ENCODE data around the gene DLGAP4.

Gene DLGAP4

DNA sequence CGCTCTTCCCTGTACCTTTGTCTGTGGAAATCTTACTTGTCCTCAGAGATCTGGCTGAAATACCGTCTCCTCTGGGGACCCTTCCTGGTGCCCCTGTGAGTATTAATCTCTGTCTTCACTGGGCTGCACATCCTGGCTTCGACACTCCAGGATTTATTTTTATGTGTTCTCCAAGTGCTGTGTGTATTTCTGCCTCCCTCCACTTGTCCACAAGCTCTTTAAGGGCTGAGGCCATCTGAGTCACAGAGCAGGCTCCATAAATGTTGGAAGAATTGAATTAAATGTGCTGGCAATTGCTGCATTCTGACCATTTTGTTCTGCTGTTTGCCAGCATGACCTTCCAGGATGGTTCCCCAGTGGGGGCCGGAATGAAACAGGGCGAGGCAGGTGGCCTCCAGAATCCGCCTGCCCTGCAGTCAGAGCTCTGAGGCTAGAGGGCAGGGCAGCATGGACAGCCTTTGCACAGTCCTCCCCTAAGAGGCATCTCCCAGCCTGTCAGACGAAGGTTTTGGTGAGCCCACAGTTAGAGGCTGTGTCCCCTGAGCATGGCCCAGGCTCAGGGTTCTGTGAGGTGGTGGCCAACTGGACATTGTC, 105.8 kb downstream of the DLGAP4 start:
- no peak for DNase-seq (ENCODE audit: low spot score)

DNA sequence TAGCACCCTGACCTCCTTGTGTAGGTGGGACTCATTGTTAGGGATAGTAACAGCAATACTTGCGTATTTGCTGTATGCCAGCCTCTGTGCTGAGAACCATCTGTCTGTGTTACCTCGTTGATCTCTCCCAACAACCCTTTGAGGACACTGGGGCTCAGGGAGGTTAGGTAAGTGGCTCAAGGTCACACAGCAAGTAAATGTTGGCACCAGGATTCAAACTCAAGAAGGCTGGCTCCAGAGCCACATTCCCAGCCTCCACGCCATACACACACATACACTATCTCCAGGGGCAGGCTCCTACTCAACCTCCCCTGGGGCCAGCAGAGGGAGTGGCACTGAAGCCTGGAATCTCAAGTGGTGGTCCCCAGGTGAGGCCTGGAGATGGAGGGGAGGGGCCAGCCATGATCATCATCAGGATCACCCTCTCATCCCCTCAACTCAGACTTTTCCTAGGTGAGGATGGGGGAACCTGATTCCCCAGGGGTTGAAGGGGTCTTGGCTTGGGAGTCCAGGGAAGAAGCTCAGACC, 109.4 kb downstream of the DLGAP4 start:
- DNase-seq (ENCODE audit: low spot score) = no peak

DNA sequence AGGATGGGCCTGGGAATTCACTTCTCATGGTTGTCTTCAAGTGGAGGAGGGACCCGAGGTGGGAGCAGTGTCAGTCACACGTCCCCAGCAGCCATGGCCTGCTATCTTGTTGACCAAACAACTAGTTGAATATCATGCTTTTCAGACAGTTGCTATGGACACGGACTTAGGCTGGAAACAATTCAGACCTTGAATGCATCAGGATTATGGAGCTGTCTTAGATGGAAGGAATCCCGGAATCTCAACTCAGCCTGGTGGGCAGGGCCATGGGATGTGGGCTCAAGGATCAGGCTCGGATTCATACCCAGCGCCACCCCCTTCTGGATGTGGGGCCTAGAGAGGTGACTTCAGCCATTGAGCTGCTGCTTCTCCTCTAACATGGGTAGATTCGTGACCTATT, 112.6 kb downstream of the DLGAP4 start:
- DNase-seq (ENCODE audit: low spot score) = no peak

DNA sequence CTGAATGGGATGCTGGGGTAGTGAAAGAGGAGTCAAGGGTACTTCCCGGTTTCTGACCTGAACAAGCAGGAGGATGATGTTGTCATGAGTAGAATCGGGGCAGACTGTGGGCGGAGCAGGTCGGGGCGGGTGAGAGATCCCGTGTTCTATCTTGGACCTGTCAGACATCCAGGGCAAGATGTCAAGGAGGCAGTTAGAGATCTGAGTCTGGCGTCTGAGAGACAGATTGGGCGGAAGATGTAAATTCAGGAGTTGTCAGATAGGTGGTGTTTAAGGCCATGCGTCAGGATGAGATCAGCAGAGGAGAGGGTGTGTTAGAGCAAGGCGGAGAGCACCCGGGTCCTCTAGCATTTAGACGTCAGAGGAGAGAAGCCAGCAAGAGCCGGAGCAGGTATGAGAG, 115.5 kb downstream of the DLGAP4 start:
- no peak for DNase-seq (ENCODE audit: low spot score)

DNA sequence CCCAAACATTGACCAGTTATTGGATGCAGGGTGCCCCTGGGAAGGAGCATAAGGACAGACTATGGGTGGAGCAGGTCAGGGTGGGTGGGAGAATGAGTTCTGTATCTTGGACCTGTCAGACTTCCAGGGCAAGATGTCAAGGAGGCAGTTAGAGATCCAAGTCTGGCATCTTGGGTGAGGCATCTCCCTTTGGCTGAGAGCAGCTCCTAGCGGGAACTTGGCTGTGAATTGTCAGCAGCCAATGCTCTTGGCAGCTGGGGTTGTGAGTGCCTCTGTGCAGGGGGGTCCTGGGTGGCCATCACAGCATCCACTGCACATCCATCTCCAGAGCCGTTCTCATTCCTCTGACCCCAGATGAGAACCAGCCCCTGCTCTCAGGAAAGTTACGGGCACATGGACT, 118.2 kb downstream of the DLGAP4 start:
- DNase-seq (ENCODE audit: low spot score) = no peak

DNA sequence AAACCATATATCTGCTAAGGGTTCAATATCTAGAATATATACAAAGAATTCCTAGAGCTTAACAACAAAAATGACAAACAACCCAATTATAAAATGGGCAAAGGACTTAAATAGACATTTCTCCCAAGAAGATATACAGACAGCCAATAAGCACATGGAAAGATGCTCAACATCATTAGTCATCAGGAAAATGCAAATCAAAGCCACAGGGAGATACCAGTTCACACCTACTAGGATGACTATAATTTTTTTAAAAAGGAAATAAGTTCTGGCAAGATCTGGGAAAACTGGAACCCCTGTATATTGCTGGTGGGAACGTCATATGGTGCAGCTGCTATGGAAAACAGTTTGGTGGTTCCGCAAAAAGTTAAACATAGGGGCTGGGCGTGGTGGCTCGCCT, 119.0 kb downstream of the DLGAP4 start:
- no peak for DNase-seq (ENCODE audit: low spot score)

DNA sequence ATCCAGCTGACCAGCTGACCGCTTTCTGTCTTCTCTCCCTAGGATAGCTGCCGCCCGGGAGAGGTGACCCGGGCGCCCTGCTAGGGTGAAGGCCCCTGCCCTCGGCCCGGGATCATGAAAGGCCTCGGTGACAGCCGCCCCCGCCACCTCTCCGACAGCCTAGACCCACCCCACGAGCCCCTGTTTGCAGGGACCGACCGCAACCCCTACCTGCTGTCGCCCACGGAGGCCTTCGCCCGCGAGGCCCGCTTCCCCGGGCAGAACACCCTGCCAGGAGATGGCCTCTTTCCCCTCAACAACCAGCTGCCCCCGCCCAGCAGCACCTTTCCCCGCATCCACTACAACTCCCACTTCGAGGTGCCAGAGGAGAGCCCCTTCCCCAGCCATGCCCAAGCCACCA, 125.5 kb downstream of the DLGAP4 start:
- DNase-seq (ENCODE audit: low spot score) = no peak

DNA sequence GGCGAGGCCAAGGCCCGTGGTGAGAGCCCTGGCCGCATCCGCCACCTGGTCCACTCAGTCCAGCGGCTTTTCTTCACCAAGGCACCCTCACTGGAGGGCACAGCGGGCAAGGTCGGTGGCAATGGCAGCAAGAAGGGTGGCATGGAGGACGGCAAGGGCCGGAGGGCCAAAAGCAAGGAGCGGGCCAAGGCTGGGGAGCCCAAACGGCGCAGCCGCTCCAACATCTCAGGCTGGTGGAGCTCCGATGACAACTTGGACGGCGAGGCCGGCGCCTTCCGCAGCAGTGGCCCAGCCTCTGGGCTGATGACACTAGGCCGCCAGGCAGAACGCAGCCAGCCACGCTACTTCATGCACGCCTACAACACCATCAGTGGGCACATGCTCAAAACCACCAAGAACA, 126.0 kb downstream of the DLGAP4 start:
- no peak for DNase-seq (ENCODE audit: low spot score)

DNA sequence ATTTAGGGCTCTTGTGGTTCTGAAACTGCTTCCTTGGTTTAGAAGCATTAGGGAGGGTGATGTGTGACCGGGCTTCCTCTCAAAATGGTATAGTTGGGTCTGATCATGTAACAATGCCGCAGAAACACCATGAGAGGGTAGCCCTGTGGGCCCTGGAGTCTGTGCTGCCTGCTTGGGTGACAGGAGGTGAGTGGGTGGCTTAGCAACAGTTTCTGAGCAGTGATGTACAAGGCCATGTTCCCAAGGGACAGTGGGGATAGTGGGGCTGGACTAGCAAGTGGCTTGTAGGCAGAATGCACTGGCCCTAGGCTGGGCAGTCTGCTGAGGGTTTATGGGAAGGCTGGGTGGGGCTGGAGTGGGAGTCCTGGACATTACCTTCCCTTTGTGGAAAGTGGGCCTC, 128.2 kb downstream of the DLGAP4 start:
- no peak for DNase-seq (ENCODE audit: low spot score)

DNA sequence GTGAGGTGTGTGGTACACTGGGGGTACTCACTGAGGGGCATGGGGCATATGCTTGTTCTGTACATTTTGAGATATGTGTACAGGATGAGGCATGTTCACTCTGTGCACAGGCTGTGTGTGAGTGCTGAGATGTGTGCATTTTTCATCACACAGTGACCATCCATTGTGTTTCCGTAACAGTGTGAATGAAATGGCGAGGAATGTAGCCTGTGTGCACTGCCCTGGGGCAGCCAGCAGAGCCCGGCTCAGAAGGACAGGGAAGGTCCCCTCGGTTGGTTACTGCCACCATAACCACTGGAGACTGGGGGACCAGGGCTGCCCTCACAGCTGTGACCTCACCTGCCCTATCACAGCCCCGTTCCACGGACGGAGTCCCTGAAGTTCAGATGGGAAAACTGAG, 129.0 kb downstream of the DLGAP4 start:
- no peak for DNase-seq (ENCODE audit: low spot score)

DNA sequence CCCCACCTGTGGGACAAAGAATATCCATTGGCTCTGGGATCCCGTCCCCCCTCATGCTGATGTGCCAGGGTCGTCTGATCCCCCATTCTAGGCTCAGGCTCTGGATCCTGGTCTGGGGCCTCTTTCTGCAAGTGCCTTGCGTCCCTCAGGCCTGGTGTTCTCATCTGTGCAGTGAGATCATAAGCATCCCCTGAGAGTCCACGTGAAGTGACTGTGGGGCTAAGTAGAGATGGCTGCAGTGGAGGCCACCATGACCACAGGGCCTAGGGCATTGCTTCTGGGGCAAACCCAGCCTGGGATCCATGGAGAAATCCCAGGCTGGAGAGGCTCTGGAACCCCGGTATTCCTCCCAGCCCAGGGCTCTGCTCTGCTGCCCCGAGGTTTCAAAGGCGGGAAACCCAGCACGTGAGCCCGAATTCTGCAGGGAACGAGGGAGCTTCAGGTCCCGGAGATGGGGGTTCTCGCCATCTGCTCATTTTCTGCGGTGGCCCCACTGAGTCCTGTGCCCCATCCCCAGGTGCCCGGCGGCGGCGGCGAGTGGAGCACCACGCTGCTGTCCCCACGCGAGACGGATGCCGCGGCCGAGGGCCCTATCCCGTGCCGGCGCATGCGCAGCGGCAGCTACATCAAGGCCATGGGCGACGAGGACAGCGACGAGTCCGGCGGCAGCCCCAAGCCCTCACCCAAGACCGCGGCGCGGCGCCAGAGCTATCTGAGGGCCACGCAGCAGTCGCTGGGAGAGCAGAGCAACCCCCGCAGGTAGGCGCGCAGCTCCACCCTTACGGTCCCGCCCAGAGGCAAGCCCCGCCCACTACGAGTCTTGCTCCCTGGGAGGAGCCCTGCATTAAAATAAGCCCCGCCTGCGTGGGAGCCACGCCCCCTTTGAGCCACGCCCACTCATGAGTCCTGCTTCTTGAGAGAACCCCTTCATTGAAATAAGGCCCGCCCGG, 129.7 kb downstream of the DLGAP4 start:
- DNase-seq (ENCODE audit: low spot score) = peak; percentile 86

DNA sequence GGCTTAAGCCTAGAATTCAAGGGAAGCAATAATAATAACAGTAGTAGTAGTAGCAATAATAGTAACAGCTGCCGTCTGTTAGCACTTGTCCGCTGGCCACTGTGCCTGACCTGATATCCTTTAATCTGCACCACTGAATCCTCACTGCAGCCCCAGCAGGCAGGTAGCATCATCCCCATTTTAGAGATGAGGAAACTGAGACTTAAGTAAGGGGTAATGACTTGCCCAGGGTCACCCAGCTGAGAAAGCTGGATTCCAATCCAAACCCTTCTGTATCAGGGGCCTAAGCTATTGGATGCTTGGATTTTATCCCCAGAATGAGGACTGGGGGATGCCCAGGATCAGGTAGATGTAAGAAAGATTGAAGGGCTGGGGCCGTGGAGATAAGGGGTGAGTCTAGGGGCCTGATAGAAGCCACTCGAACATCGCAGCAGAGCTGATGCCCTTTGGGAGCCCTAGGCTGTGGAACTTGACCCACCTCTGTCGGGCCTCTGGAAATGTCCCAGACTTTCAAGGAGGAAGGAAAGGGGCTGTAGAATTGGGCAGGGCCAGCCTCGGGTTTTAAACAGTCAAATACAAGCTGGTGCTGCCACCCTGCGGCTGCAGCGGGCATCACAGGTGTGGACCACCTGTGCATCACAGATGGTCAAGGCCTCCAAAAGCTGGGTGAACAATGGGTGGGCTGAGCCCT, 133.0 kb downstream of the DLGAP4 start:
- peak; percentile 75 for DNase-seq (ENCODE audit: low spot score)

DNA sequence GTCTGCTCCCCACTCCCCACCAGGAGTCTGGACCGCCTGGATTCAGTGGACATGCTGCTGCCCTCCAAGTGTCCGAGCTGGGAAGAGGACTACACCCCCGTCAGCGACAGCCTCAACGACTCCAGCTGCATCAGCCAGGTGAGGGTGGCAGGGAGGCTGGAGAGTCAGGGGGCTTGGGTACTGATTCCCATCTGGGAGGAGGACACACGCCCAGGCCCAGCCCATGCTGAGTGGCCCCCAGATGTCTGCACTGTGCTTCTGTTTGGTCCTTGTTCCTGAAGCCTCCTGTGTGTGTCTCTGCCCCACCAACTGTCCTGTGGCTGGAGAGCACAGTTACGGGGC, 133.6 kb downstream of the DLGAP4 start:
- no peak for DNase-seq (ENCODE audit: low spot score)

DNA sequence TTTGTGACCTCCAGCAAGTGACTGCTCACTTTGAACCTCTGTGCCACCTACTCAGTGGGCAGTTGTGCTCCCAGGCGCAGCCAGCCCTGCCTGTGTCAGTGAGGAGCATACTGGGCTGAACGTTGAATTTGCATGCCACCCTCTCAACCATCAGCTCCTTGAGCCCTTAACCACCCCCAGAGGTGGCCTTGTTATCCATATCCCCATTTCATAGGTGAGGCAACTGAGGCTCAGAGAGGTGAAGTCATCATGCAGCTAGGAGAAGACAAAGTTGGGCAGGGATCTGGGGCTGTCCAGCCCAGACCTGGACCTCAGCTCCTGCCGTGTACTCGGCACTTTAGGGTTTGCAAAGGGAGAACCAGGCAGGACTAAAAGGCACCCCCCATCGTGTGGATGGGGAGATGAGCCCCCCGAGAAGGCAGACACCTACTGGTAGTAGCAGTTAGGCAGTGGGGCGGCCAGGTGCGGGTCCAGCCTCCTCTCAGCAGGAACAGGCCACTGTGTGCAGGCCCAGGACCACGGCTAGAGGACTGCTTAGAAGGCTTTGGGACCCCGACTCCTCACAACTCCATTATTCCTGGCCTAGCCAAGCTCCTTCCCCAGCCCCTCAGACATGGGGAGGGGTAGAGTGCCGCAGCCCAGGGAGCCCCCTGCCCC, 134.4 kb downstream of the DLGAP4 start:
- no peak for DNase-seq (ENCODE audit: low spot score)

DNA sequence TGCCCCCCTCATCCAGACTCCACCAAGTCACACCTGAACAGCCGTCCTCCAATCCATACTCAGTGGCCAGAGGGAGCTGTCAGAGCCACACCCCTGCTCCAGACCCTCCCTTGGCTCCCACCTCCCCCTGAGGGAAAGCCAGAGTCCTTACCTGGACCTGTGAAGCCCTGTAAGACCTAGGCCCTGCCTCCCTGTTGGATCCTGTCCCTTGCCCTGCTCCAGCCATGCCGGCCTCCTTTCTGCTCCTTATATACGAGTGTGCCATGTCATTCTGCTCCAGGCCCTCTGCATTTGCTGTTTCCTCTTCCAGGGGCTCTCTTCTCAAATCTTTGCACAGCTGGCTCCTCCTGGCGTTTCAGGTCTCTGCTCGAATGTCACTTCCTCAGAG, 134.9 kb downstream of the DLGAP4 start:
- no peak for DNase-seq (ENCODE audit: low spot score)

DNA sequence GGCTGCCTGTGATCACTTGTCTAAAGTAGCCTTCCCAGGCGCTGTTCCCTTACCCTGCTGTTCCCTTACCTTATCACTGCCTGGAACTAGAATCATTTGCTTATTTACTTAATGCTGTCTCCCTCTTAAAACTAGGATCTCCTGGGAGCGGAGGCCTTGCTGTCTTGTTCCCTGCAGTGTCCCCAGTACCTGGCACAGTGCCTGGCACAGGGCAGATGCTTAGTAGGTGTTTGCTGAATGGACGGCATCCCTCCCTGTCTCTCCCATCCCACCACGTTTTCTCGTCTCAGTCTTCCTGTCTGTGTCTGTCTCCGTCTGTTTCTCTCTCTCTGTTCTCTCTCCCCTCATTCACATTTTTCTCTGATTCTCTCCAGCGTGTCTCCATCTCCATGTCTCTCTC, 135.3 kb downstream of the DLGAP4 start:
- DNase-seq (ENCODE audit: low spot score) = no peak

DNA sequence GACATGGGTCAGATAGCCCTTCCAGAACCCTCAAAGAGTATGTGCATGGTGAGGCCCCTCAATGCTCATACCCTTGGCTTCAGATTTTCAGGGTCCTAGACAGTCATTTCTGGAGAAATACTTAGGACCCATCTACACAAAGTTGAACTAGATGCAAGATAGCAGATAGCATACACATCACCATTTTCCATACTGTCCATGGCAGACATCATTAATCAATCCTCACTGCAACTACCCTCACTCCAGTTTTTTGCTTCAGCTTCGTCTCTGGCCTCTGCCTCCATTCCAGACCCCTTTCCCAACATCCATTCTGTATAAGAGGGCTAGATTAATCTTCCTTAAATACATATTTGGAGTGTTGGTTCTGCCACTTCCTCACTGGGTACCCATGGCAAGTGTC, 139.7 kb downstream of the DLGAP4 start:
- no peak for DNase-seq (ENCODE audit: low spot score)

DNA sequence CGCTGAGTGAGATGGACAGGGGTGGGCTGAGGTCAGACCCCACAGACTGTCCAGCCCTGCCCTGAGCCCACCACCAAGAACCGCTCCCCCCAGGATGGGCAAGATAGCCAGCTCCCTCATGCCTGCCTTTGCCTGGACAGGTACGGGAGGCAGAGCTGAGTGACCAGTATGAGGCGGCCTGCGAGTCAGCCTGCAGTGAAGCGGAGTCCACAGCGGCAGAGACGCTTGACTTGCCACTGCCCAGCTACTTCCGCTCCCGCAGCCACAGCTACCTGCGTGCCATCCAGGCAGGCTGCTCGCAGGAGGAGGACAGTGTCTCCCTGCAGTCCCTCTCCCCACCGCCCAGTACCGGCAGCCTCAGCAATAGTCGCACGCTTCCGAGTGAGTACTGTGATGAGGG, 140.4 kb downstream of the DLGAP4 start:
- no peak for DNase-seq (ENCODE audit: low spot score)

DNA sequence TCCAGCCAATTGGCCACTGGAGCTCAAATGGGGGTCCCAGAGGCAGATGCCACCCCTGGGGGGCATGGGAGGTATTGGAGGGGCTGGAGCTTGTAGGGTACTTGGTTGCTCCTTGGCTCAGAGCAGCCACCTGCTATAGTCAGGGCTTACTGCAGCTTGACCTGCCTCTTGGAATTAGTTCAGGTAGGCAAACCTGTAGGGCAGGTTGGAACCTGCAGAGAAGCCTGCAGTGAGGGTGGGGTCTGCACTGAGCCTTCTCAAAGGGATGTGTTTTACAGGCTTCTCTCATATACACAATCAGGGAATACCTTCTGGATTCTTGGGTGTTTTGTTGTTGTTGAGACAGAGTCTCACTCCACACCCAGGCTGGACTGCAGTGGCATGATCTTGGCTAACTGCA, 141.0 kb downstream of the DLGAP4 start:
- DNase-seq (ENCODE audit: low spot score) = no peak

DNA sequence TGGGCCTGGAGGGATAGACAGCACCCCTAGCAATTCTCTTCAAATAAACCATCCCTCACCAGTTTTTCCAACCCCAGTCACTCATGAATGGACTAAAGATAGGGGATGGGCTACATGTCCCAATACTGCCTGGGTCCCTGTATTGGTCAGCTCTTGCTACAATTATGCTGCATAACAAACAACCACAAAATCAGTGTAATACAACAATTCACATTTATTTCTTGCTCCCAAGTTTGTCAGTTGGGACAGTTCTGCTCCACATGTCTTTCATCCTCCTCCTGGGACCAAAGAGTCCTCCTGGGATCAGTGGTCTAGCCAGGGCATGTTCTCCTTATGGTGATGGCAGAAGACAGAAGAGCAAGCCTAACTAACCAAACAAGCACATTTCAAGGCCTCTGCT, 143.5 kb downstream of the DLGAP4 start:
- no peak for DNase-seq (ENCODE audit: low spot score)

DNA sequence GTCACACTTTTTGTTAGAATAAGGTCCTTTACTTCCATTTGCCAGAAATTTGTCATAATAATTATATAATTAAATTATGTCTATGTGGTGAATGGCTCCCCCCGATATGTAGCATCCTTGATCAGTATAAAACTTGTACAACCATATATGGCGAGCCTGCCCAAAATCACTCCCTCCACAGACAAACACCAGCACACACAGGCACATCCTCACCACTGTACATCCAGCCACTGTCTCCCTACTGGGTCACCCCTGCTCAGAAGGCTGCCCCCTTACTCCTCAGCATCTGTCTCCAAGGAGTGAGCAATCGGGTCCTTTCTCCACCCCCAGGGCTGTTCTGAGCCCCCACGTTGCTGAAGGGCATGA, 148.2 kb downstream of the DLGAP4 start:
- DNase-seq (ENCODE audit: low spot score) = no peak

DNA sequence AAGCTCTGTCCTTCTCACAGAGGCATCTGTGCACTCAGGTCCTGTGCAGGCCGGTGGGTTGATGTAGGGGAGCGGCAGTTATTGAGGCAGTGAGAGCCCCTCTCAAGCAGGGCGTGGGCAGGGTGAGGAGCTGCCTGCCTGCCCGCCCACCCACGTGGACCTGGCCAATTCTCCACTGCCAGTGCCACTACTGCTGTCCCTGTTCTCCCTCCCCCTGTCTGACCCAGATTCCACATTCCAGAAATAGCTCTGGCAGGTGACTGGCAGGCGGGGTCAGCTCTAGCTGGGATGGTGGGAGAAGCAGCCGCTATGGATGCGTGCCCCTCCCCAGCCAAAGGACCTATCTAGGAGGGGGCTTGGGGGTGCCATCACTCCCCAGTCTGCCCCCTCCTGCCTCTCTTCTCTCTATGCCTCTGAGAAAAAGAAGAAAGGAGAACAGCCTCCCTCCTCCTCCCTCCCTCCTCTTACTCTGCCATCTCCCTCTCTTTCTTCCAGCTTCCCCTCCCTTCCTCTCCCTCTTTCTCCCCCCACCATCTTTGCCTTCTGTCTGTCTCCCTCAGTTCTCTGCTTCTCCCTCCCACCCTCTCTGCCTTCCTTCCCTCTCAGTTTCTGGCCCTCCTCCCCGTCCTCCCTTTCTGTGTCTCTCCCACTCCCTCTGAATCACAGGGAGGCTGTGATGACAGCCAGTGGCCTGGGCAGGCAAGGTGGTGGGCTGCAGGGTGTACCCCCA, 148.7 kb downstream of the DLGAP4 start:
- no peak for DNase-seq (ENCODE audit: low spot score)

Measured in NAMALWA (cell line).